GM18873 (cell line): ENCODE measurements around the gene EMX2.
"Not testable (repeated sequence)": the region's sequence is repeated elsewhere in the genome, so short reads cannot be mapped to it uniquely, and the experiment has no call there.

Experiments used
- ATAC-seq: cut with Tn5 transposase; IDR thresholded peaks from one replicate; pipeline ENCODE4 v1.9.1; 2021; ENCODE audit warnings: mild to moderate bottlenecking, moderate library complexity, moderate number of reproducible peaks; ENCODE audit not compliant: unreplicated experiment, low FRiP score

EMX2 gene

GRCh38 chr10:117554241-117554814 is 11.8 kb downstream of the EMX2 start:
- no peak for ATAC-seq

DNA sequence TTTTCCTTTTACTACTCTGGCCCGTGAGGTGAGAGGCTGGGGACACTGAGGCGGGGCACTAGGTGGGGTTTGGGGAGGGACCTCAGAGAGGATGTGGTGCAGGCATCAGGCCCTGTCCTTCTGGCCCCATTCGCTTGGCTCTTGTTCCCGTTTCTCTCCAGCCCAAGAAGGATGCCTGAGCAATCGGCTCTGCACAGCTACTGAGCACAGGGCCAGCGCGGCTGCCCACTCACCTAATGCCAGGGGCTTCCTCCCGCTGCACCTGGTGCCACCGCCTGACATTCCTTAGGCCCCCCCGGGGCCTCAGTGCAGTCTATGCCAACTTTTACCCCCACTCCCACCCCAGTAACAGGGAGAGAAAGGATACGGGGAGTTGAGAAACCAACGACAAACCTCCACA is 12.5 kb downstream of the EMX2 start:
- ATAC-seq, result no peak

- no peak for ATAC-seq
Observed at GRCh38 chr10:117555863-117556262, 13.3 kb downstream of the EMX2 start.

DNA sequence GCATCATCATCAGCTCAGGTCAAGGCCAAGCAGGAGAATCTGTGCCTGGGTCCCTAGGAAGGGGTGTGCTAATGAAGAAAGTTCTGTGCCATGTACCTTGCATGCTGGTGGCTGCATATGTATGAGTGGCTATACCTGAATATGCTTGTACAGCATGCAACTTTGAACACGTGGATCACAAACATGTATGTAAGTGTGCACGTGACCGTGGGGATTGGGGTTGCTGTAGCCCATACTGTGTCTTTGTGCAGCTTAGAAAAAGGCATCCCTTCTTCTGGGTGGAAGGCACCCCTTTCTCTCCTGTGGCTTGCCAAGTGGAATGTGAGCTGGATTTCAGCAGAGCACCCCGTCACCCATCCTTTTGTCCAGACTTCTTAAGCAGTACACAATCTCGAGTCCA is 13.8 kb downstream of the EMX2 start:
- ATAC-seq, result no peak

DNA sequence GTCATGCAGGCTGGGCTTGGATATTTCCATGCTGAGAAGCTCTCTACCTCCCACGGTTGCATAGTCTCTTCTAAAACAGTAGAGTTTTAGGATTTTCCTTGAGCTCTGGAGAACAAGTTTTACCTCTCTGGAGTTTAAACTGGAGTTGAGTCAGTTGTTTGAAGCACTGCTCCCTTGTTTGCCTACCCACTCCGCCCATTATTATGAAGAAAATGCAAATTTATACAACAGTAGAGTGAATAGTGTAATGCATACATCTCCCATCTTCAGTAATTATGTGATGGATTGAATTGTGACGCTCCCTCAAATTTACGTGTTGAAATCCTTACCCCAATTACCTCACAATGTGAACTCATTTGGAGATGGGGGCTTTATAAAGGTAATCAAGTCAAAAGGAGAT is 17.2 kb downstream of the EMX2 start:
- ATAC-seq, result no peak

DNA sequence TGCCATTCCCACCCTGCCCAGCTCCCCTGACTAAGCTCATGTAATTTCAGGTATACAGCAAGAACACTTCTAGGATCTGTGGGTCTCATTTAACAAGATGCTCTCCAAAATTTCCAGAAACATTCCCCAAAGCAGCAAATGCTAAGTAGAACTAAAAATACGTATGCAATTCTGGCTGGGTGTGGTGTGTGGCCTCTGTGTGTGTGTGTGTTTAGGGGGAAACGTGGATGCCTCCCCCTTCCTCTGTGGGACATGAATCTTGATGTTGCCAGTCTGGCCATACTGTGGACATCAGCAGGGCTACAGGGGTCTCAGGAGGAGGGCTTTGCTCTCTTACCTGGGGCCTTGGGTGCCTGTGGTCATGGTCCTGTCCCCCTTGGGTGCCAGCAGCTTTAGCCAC is 18.4 kb downstream of the EMX2 start:
- ATAC-seq, result no peak

DNA sequence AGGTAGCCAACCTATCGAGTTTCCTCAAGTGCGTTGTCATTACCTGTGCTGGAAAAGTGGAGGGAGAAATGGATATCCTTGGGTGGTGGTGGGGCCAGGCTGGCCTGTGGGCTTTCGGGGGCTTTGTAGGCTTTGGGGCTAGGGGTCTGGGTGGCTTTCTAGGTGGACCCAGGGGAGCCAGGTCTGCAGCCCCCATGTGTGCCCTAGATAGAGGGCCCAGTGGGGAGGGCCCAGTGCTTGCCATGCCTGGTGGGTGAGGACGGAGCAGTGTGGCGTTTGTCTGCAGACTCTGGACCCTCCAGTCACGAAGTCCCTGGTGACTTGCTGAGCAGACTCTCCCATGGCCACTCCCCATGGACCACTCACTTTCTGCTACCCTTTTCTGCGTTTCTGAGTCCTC is 19.7 kb downstream of the EMX2 start:
- no peak for ATAC-seq

- no peak for ATAC-seq
Observed at GRCh38 chr10:117562896-117563737, 20.6 kb downstream of the EMX2 start.

- no peak for ATAC-seq
Observed at GRCh38 chr10:117563780-117564179, 21.2 kb downstream of the EMX2 start.

DNA sequence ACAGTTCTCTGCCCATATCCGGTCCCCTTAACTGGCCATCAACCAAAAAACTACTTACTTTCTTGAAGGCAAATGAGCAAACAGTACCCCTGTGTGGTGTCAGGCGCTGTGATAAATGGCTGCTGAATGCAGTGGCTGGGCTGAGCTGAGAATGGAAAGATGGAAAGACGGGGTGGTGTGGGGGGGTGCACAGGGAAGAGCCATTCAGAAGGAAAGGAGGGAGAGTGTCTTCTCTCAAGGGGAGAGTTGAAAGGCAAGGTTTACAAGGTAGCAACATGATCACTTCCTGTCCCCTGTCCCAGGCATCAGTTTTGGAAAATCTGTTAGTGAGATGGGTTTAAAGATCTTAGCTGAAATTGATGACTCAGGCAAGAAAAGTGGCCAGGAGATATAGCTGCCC is 22.5 kb downstream of the EMX2 start:
- ATAC-seq, result no peak

DNA sequence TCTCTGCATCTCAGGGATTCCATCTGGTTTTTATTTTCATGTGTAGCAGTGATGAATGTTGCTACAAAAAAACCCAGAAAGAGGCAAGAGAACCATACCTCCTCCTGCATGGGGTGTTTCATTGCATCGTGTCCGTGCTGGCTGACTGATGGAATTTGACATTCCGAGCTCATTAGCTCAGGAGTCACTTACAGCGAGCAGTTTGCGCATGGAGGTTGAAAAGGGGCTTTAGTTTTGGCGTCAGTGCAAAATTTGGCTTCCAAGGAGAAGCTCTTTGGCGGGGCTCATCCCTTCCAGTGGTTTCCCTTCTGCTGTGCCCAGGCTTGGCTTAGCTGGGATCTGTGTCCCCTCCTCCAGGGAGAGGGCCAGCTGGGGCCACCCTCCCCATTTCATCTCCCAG is 25.8 kb downstream of the EMX2 start:
- ATAC-seq, result no peak

DNA sequence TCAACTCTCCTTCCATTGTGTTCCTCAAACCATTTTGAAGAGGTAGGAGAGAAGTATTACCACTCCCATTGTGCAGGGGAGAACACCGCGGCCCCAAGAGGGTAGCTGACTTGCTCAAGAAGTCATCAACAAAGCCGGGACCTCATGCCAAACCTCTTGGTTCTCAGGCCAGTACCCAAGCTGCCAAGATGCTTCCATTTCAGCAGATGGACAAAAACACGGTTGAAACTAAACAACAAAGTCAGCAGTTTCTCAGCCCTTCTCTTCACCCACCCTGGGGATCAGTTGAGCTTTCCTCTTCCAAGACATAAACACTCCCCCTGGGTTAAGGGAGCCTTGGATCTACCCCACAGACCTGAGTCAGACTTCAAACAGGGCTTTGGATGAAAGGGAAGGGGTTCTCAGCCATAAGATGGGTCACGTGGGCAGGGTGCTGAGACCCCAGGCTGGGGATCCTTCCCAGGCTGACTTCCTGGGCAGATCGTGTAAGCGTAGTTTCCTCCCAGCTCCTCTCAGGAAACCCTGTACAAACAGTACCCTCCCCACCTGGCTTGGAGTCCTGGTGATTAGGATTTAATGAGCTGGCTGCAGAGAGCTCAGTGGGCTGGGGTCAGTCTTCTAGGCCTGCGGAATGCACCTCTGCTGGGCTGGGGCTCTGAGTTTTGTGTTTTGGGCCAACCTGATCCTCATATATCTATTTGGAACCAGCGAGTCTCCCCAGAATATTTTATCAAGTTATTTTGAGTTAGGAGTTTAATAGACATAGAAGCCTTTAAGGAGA is 27.3 kb downstream of the EMX2 start:
- no peak for ATAC-seq

- ATAC-seq, result no peak
Observed at GRCh38 chr10:117570880-117571279, 28.3 kb downstream of the EMX2 start.

- no peak for ATAC-seq
Observed at GRCh38 chr10:117574498-117575146, 32.1 kb downstream of the EMX2 start.

GRCh38 chr10:117578490-117578889 is 35.9 kb downstream of the EMX2 start:
- ATAC-seq, result no peak

DNA sequence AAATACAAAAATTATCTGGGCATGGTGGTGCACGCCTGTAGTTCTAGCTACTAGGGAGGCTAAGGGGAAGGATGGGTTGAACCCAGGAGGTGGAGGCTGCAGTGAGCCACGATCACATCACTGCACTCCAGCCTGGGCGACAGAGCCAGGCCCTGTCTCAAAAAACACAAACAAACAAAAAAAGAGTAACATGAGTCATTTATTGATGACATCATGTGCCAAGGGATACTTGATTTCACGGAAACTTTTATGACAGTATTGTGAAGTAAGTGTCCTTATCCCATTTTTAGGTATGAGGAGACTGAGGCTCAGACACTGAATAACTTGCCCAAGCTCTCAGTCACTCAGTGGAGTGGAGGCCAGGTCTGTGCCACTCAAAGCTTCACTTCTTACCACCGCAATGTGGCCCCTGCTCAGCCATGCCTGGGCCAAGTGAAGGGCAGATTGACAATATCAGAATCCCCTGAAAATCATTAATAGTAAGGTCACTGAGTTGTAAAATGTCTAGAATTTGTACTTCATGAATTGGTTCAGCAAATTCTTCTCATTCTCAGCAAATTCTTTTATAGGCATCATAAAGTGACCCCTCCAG is 36.5 kb downstream of the EMX2 start:
- ATAC-seq, result no peak

GRCh38 chr10:117581961-117582360 is 39.4 kb downstream of the EMX2 start:
- no peak for ATAC-seq

DNA sequence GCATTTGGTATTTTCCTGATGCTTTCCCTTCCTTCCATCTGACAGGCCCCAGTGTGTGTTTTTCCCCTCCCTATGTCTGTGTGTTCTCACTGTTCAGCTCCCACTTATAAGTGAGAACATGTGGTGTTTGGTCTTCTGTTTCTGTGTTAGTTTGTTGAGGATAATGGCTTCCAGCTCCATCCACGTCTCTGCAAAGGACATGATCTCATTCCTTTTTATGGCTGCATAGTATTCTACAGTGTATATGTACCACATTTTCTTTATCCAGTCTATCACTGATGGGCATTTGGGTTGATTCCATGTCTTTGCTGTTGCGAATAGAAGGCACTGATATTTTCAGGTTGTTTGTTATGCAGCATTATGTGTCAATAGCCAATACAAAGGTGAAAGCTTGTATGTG is 42.3 kb downstream of the EMX2 start:
- not testable (repeated sequence) for ATAC-seq

DNA sequence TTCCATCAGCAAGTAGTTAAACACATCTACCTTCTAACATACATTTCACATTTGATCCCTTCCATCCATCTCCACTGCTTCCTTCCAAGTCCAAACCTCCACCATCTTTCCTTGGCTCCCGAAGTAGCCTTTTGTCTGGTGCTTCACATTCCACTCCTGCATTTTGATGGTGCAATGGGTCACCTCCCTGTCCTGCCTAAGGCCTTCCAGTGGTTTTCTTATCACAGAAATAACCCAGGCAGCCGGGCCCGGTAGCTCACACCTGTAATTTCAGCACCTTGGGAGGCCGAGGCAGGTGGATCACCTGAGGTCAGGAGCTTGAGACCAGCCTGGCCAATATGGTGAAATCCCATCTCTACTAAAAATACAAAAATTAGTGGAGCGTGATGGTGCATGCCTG is 44.5 kb downstream of the EMX2 start:
- ATAC-seq, result no peak

DNA sequence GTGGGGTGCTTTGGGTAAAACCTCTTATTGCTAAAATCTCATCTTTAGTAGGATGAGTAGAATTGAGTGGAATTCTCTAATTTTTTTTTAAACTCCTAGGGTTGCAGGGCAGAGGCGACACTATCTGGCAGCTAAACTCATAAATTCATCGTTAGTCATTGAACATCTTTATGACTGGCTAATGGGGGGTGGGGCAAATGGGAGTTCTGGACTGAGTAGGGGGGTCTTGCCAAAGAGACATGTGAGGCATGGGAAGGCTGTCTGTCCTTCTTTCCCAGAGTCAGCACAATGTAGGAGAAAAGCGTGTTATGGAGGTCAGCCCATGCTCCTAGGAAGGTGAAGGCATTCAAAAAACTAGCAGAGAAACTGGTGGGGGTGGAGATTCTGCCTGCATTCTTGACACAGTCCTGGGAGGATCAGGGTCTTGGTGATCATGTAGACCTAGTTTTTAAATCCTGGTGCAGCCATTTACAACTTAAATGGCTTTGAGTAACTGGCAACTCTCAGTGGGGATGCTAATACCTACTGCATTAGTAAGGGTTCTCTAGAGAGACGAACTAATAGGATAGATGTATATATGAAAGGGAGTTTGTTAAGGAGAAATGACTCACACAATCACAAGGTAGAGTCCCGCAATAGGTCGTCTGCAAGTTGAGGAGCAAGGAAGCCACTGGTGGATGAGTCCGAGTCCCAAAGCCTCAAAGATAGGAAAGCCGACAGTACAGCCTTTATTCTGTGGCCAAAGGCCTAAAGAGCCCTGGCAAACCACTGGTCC is 47.7 kb downstream of the EMX2 start:
- no peak for ATAC-seq
